ENCODE results near the gene TMEM266. TPM values are rescaled to one million over a fixed set of nuclear protein-coding genes. Genes with fewer than 3 reads are reported as not detected.

TMEM266 gene
- total and polyA plus RNA-seq, 2 experiments from 2014 or later, result 0.42 to 5.0 TPM

DNA sequence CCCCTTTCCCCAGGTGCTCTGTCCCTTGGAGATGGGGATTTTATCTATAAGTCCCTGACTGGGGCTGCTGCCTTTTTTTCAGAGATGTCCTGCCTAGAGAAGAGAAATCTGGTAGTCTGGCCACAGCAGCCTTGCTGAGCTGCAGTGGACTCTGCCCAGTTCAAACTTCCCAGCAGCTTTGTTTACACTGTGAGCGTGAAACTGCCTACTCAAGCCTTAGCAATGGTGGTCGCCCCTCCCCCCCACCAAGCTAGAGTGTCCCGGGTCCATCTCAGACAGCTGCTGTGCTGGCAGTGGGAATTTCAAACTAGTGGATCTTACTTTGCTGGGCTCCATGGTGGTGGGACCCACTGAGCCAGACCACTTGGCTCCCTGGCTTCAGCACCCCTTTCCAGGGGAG lies 38.9 kb downstream of the TMEM266 start:
- Histone ChIP-seq H4K20me1 (replicated peaks; ENCODE audit: insufficient read depth) (no peaks in the 10 kb centered on the region), H3K36me3 (ENCODE audit: insufficient read depth) (no peaks in the 10 kb centered on the region), H3K4me2 (no peak overlapping the region), H3F3A (replicated peaks; ENCODE audit: low read depth) (no peaks in the 10 kb centered on the region), H3K27ac (ENCODE audit: low read depth) (no peak overlapping the region), H3K27me3 (ENCODE audit: insufficient read depth) (no peaks in the 10 kb centered on the region), H3K79me2 (replicated peaks; ENCODE audit: insufficient read depth) (no peaks in the 10 kb centered on the region), H3K4me3 (no peak overlapping the region), H2AFZ (no peak overlapping the region; the same call in 1 of the 2 replicates), H3K4me1 (ENCODE audit: insufficient read depth) (no peaks in the 10 kb centered on the region), H3K9me2 (ENCODE audit: insufficient read depth) (no peaks in the 10 kb centered on the region)
- peaks cover 6% of the 10 kb centered on the region for H3K27me3 Mint-ChIP-seq (ENCODE audit: insufficient read depth, low read depth, poor library complexity)
- H3K4me3 Mint-ChIP-seq, result no peak overlapping the region
- DNase-seq (ENCODE audit: low spot score) (no peak), ATAC-seq (peak; percentile 33; the same call in 2 of the 3 replicates)
- H3K9me3 Mint-ChIP-seq, result no peaks in the 10 kb centered on the region; the same call in 1 of the 3 replicates
- no peaks in the 10 kb centered on the region for H3K36me3 Mint-ChIP-seq (ENCODE audit: low read depth)
- TF ChIP-seq CTCF (conservative IDR thresholded peaks at IDR 0.05; ENCODE audit: low read depth in 2 of 2), result no peak
- no peak for TF ChIP-seq ETS1 (IDR thresholded peaks at IDR 0.05)
- no peak for TF ChIP-seq STAT1 (IDR thresholded peaks at IDR 0.05; ENCODE audit: unreplicated experiment)
- no peak for TF ChIP-seq NANOG (IDR thresholded peaks at IDR 0.05; ENCODE audit: borderline replicate concordance)
- TF ChIP-seq EZH2 (IDR thresholded peaks at IDR 0.05; ENCODE audit: low read depth, unreplicated experiment), result no peak
- TF ChIP-seq CREB1 (CRISPR knock-in tag; IDR thresholded peaks at IDR 0.05; ENCODE audit: low read depth), result no peak
- no peak overlapping the region for H3K27ac Mint-ChIP-seq
- H3K4me1 Mint-ChIP-seq, result peaks cover 9% of the 10 kb centered on the region; the same call in 1 of the 3 replicates

GRCh38 chr15:76099388-76099787 lies 39.6 kb downstream of the TMEM266 start:
- Histone ChIP-seq H3K4me3 (no peak overlapping the region), H3K36me3 (ENCODE audit: insufficient read depth) (no peaks in the 10 kb centered on the region), H3K4me1 (ENCODE audit: insufficient read depth) (no peaks in the 10 kb centered on the region), H3K27me3 (ENCODE audit: insufficient read depth) (no peaks in the 10 kb centered on the region), H3K27ac (ENCODE audit: low read depth) (no peak overlapping the region), H3F3A (replicated peaks; ENCODE audit: low read depth) (no peaks in the 10 kb centered on the region), H3K79me2 (replicated peaks; ENCODE audit: insufficient read depth) (no peaks in the 10 kb centered on the region), H2AFZ (no peak overlapping the region), H4K20me1 (replicated peaks; ENCODE audit: insufficient read depth) (no peaks in the 10 kb centered on the region), H3K9me2 (ENCODE audit: insufficient read depth) (no peaks in the 10 kb centered on the region), H3K4me2 (no peak overlapping the region)
- TF ChIP-seq ETS1 (IDR thresholded peaks at IDR 0.05) (no peak), JUNB (IDR thresholded peaks at IDR 0.05; ENCODE audit: unreplicated experiment) (no peak)
- no peak overlapping the region for H3K27ac Mint-ChIP-seq
- no peak for DNase-seq (ENCODE audit: low spot score)
- H3K27me3 Mint-ChIP-seq (ENCODE audit: insufficient read depth, low read depth, poor library complexity), result peaks cover 6% of the 10 kb centered on the region
- peaks cover 10% of the 10 kb centered on the region; the same call in 1 of the 3 replicates for H3K4me1 Mint-ChIP-seq
- no peak for ATAC-seq
- no peak overlapping the region for H3K4me3 Mint-ChIP-seq
- no peaks in the 10 kb centered on the region for H3K36me3 Mint-ChIP-seq (ENCODE audit: low read depth)
- H3K9me3 Mint-ChIP-seq, result no peaks in the 10 kb centered on the region; the same call in 1 of the 3 replicates

All from GM23338 (cell line).